ENCODE data around the gene CTSE. TPM values are rescaled to one million over a fixed set of nuclear protein-coding genes. Genes with fewer than 3 reads are reported as not detected.

Gene CTSE
- total and polyA plus RNA-seq, 2 of the 13 experiments (the other 11 are each of a cell fraction or from before 2014, with no cell fraction given): 0.50 to 0.69 TPM

GRCh38 chr1:206055639-206056323 lies 32.1 kb upstream of the CTSE start (continued):
- TF ChIP-seq ZNF224 (CRISPR knock-in tag; IDR thresholded peaks at IDR 0.05) (peak; percentile 76; the same call in 1 of the 2 replicates), TCF7 (IDR thresholded peaks at IDR 0.05; ENCODE audit: low read depth) (peak; percentile 40; the same call in 1 of the 2 replicates), PRDM15 (CRISPR knock-in tag; IDR thresholded peaks at IDR 0.05) (peak; percentile 61; the same call in 1 of the 2 replicates), ZNF580 (CRISPR knock-in tag; IDR thresholded peaks at IDR 0.05; ENCODE audit: borderline replicate concordance, low read depth) (peak; percentile 54), IKZF5 (CRISPR knock-in tag; IDR thresholded peaks at IDR 0.05) (0 out of 2 replicates have a peak, but pooled peaks have one; percentile 59), RARA (CRISPR knock-in tag; IDR thresholded peaks at IDR 0.05) (peak; percentile 64; the same call in 1 of the 2 replicates), ZSCAN20 (CRISPR knock-in tag; IDR thresholded peaks at IDR 0.05; ENCODE audit: borderline replicate concordance) (peak; percentile 91), NR2C2 (CRISPR knock-in tag; IDR thresholded peaks at IDR 0.05; ENCODE audit: borderline replicate concordance) (peak; percentile 60; the same call in 1 of the 2 replicates), BCL6 (CRISPR knock-in tag; IDR thresholded peaks at IDR 0.05) (peak; percentile 82), FOXC1 (CRISPR knock-in tag; IDR thresholded peaks at IDR 0.05; ENCODE audit: borderline replicate concordance) (peak; percentile 52; the same call in 1 of the 2 replicates), PPARG (CRISPR knock-in tag; conservative IDR thresholded peaks at IDR 0.05) (peak; percentile 66), HNF4A (CRISPR knock-in tag; IDR thresholded peaks at IDR 0.05) (peak; percentile 99), GABPB1 (CRISPR knock-in tag; IDR thresholded peaks at IDR 0.05) (0 out of 2 replicates have a peak, but pooled peaks have one; percentile 14), ZSCAN12 (CRISPR knock-in tag; IDR thresholded peaks at IDR 0.05) (peak; percentile 73; the same call in 1 of the 2 replicates), KAT7 (CRISPR knock-in tag; IDR thresholded peaks at IDR 0.05; ENCODE audit: borderline replicate concordance) (0 out of 2 replicates have a peak, but pooled peaks have one; percentile 56), NCOR1 (IDR thresholded peaks at IDR 0.05; ENCODE audit: borderline replicate concordance, low read length) (peak; percentile 95), ZNF704 (CRISPR knock-in tag; IDR thresholded peaks at IDR 0.05; ENCODE audit: borderline replicate concordance) (0 out of 2 replicates have a peak, but pooled peaks have one; percentile 59), POGZ (CRISPR knock-in tag; IDR thresholded peaks at IDR 0.05) (peak; percentile 71), SAP130 (CRISPR knock-in tag; IDR thresholded peaks at IDR 0.05; ENCODE audit: low read depth) (peak; percentile 86), HHEX (CRISPR knock-in tag; IDR thresholded peaks at IDR 0.05) (0 out of 2 replicates have a peak, but pooled peaks have one; percentile 39), ZFP90 (CRISPR knock-in tag; IDR thresholded peaks at IDR 0.05; ENCODE audit: borderline replicate concordance) (peak; percentile 85; the same call in 1 of the 2 replicates), MZF1 (CRISPR knock-in tag; IDR thresholded peaks at IDR 0.05; ENCODE audit: borderline replicate concordance) (0 out of 2 replicates have a peak, but pooled peaks have one; percentile 68), POLR2AphosphoS5 (IDR thresholded peaks at IDR 0.05; ENCODE audit: low read depth, low read length) (0 out of 2 replicates have a peak, but pooled peaks have one; percentile 30), ZNF557 (CRISPR knock-in tag; IDR thresholded peaks at IDR 0.05) (peak; percentile 69; the same call in 1 of the 2 replicates)

Data from HepG2 (cell line).